Right ventricle myocardium superior (tissue), 1 donor: ENCODE data around the gene DPF3. TPM values are rescaled to one million over a fixed set of nuclear protein-coding genes. Genes with fewer than 3 reads are reported as not detected.
A peak's percentile ranks its signal among the peaks of the same experiment; 100 is the strongest.

Experiments
- ATAC-seq: fragments of 200-7000 bp; cut with Tn5 transposase; one replicate; pipeline ENCODE4 v1.9.1; 2020; ENCODE audit warnings: mild to moderate bottlenecking; ENCODE audit not compliant: poor library complexity
- DNase-seq: peaks from one replicate; pipeline ENCODE4 v3.0.0-alpha.2; 2020
- intact Hi-C: fragments of 100-400 bp; cut with DNase I; formaldehyde crosslinking; loops from one replicate; pipeline ENCODE4 v1.11.2; 2022
- total RNA-seq: library from RNA; stranded (reverse); fragmentation: NEBNext Ultra II Directional; extraction: Animal tissue kit (Norgen Biotek cat#: 25700); gene quantifications from one replicate; pipeline ENCODE4 v1.2.1, GENCODE V29; 2021
- donor health status: DM: no; HTN: yes; CAD: no; lungs with severe emphysema.

Gene DPF3
- total RNA-seq, 1 donor from 2014 or later = 25.0 TPM

DNA sequence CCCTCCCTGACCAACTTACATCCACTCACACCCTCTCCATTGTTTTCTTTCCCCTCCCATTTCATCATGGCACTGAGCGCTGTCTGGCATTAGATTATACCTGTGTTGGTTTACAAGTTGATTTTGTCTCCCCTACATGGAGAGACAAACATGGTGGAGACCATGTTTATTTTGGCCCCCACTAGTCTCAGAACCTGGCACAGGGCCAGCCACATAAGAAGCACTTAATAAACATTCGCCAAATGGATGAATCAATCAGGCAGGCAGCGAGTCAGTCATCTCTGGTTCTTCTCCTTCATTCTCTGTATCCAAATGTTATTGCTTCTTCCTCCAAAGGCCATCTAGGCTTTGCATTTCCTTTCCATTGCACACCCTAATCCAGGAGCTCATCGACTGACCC is 177.4 kb downstream of the DPF3 start:
- no peak for DNase-seq
- intact Hi-C loops = no loop called here
- no peak for ATAC-seq

DNA sequence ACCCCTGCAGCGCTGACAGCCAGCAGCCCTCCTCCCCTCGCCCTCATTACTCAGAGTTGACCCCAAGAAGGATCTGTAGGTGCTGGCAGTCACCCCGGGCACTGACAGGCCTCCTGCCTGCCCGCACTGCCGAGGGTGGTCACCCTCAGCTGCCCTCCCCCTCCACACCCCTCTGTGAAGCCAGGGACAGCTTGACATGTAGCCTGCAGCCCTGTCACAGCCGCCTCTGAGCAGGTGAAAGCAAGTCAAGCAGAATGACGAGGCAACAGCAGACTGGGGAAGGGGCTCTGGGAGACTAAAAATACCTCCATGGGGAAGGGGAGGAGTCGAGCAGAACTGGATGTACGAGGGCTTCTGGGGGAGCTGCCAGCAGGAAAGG is 178.1 kb downstream of the DPF3 start:
- DNase-seq (peak; percentile 82), ATAC-seq (peak; percentile 83)
- intact Hi-C loops = no loop called here

DNA sequence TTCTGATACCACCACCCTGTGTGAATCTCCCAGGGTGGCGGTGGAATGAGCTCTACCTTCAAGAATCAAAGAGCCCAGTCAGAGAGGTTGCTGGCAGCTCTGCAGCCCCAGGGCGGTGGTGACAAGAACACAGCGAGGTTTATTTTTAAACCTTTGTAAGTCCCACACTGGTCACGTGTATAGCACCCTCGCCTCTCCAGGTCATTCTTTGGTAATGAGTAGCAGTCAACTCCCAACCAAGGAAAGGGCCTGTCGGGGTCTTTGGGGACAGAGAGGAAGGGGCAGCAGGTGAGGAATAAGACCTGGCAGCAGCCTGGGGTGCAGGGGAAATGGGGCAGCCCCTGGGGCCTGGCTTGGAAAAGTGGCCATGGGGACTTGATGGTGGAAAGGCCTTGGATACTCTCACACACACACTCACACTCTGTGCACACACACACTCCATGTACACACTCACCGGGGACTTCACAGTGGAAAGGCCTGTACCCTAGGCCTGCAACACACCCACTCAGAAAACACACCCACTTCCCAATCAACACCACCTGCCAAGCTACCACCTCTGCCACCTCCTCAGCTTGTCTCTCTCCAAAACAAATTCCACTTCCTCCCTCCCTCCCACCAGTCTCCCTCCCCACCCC is 178.6 kb downstream of the DPF3 start:
- intact Hi-C loops = no loop called here
- DNase-seq (peak; percentile 65), ATAC-seq (peak; percentile 88)

DNA sequence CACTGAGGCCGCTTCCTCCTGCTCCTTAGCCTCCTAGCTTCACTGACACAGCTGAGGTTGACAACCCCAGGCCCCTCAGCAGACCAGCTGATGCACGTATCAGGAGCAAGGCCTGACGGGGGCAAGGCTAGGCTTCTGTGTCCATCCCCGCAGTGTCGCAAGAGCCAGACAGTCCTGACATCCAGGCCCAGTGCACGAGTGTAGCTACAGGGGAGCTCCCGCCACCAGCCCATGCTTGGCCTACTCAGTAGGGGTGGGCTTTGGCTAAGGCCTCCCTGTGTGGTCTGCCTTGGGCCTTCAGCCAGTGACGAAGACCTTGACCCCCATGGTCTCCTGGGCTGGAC is 179.1 kb downstream of the DPF3 start:
- DNase-seq (peak; percentile 54), ATAC-seq (peak; percentile 52)
- intact Hi-C loops = no loop called here

DNA sequence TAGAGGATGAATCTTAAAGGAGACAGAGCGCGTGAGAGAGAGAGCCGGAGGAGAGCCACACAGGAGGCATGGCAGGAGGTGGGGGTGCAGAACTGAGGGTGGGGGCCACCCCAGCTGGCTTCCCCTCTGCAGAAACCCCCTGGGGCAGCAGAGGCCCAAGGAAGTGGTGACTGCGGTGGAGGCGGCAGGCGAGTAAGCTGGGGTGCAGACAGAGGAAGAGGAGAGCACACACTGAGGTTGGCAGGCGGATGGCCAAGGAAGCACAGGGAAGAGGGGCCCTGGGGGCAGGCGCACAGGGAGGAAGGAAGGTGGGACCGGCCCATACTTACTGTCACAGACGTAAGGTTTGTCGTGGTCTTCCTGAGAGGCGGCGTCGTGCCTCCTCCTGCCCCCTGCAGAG is 179.8 kb downstream of the DPF3 start:
- DNase-seq (no peak), ATAC-seq (no peak)
- intact Hi-C loops = no loop called here

DNA sequence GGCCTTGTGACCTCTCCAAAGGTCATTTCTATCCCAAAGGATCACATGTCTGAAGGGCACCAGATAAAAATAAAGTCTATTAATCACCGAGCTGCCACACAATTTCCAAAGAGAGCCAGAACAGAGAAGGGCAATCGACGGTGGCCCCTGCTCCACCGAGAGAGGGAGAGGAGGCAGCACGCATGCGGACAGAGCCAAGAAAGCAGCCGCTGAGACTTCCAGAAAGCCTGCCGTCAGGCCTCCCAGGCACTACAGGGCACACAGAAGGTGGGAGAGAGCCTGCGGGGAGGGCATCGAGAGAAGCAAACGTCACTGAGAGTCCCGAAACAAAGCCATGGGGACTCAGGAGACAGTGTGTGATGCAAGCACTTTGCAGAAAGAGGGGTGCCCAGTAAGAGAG is 182.0 kb downstream of the DPF3 start:
- DNase-seq (no peak), ATAC-seq (no peak)
- intact Hi-C loops = no loop called here

DNA sequence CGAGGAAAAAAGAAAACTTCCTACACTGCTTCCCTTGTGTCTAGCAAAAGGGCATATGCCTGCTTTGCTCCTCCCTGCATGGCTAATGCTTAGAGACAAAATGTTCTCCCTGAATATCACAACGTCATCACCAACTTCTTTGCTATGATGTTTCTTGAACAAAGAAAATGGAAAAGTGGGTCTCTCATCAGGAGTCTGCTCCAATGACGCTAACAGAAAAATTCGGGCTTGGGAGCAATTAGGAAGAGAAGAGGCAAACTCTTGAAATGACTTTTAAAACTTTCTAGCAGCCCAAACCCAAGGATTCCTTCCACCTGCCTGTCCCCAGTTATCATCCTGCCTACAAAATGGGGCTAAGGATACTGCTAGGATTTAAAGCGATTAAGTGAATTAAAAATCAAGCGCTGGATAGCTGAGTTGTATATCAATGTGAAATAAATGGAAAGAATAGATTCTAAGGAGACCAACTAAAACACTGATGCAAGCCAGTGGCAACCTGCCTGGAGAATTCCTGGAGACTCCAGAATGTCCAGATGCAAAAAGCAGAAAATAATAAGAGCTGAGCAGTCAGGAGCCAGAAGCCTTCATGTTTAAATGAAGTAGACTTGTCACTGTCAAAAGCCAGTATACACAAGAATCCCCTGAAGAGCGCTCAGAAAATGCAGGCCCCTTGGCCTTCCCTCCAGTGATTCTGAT is 183.8 kb downstream of the DPF3 start:
- intact Hi-C loops = no loop called here
- DNase-seq (no peak), ATAC-seq (no peak)

DNA sequence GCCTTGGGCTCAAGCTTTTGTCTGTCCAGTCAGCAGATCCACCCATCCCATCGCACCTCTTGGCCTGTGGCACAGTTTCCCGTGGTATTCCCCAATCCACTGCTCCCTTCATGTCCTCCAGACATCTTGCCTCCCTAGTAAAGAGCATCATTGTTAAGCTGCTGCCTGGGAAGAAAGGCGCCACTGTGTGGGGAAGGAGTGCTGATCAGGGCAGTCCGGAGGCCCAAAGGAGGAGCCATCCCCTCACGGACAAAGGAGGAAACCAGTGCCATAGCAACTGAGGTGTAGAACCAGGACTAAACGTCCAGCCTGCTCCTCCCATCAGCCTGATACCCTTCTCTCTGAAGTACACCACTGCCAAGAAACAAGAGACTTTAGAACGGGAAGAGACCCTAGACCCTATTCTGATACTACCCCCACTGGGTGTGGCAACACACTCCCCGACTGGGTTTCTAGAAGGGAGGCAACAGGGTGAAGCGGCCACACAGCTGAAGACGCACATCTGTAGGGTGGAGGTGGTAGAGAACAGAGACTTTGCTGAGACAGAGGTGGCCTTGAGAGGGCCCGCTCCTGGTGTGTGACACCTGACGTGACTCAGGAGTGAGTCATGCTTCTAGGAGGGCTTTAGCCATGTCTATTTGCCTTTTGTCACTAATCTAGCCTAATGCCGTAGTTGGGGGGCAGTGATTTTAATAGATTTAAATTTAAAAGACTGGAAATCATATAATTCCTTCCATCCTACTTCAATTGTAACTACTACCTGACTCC is 185.0 kb downstream of the DPF3 start:
- intact Hi-C loops = no loop called here
- ATAC-seq (no peak), DNase-seq (no peak)

DNA sequence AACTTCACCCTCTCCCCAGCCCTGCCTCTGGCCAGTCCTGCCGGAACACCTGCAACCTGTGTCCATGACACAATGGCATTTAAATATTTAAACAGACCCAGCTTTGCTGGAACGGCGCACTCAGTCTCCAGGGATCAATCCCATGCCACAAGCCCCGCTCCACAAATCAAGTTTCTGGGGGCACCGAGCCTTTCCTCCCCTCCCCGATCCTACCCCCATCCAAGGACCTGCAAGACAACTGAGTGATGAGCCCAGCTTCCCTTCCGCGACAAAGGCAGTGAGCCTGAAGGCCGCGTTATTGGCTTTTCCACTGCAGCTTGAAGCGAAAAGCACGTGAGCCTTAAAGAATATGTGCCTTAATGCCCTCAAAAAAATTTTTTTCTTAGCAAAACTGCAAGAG is 185.7 kb downstream of the DPF3 start:
- ATAC-seq (no peak), DNase-seq (no peak)
- intact Hi-C loops = no loop called here

DNA sequence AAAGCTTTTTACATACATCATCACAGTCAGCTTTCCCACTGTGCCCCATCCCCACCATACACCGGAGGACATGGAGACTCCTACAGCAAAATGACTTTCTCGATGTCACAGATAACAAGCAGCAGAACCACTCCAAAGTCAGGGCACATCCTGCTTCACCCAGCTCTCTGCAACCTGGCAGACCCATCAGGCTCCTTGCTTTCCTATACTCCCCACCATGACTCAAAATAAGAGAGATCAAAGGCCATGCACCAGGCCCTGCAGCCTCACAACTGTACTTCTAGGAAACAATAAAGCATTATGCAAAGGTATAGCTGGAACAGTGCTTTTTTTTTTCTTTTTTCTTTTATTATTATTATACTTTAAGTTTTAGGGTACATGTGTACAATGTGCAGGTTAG is 187.4 kb downstream of the DPF3 start:
- DNase-seq (no peak), ATAC-seq (no peak)
- intact Hi-C loops = no loop called here

DNA sequence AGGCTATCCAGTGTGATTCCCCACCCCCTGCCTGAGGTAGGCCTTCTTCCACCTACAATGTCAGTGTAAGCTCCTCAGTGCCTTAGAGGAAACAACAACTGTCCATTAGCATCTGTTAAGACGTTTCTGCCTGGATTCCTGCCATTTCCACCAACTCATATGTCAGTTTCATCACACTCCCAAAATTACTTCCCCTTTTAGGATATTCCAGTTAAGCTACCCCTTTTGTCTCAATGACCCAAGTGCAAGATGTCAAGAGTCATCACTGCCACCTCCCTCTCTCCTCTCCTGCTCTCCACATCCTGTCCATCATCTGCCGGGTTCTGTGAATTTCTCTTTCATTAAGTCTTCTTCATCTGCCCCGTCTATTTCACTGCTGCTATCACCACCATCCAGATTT is 189.4 kb downstream of the DPF3 start:
- DNase-seq (no peak), ATAC-seq (no peak)
- intact Hi-C loops = no loop called here

DNA sequence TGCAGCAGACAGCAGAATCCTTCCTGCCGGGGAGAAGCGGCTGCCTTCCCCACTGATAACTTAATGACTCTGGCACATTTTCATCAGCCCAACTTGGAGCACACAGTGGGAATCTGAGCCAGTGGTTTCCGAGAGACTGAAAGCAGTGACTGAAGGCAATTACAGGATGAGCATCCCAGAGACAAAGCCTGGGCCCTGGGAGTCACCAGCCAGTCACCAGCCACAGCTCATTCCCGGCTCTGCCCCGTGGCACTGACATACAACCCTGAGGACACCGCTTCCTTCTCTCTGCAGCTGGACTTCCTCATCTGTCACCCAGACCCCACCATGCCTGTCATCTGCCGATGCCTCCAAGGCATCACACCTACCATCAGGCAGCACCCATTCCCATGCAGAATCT is 192.3 kb downstream of the DPF3 start:
- intact Hi-C loops = no loop called here
- DNase-seq = peak; percentile 60
- peak; percentile 76 for ATAC-seq

DNA sequence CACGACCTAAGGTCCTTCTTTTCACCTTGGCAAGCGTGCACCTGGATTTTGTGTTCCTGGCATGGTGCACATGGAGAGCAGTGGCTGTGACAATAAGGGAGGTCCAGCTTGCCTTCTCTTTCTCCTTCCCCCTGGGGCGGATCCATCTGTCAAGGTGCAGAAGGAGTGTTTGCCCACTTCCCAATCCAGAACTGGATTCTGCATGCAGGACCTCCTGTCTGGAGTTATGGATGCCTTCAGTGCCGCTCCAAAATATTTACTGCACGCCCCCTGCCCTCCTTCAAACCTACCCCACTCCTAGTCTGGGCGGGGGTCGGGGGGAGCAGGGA is 192.7 kb downstream of the DPF3 start:
- intact Hi-C loops = no loop called here
- DNase-seq (no peak), ATAC-seq (peak; percentile 3)

DNA sequence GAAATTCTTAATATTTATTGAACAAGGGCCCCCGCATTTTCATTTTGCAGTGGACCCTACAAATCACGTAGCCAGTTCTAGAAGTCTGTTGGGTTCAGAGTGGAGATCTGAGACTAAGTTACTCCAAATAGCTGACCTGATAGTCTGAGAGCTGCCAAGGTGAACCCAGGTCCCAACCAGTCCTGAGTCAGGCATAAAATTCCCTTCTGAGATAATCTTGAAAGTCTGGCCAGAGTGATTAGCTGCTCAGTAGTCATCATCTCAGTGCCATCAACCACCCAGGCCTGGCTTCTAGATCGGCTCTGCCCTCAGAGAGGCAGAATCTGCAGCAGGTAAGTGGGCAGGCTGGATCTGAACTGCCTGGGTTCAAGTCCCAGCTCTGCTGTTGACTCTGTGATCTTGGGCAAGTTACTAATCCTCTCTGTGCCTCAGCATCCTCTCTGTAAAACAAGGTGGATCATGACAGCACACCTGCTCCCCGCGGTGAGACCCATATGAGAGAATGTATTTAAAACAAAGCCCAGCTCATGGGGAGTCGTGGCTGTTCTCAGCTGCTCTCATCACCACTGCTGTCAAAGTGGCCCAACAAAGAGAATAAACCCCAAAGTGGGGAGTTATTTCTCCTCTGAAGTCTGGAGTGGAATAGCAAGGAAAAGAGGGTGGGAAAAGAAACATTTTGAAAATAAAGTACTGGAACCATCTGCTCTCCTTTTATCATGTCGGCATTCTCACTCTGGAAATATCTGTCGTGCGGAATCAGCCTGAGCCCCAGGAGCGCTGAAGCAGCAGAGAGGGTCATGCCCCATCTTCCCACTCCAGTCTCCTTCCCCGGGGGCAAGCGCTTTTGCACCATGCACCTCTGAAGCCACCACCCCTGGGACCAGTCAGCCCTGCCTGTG is 193.3 kb downstream of the DPF3 start:
- no peak for DNase-seq
- intact Hi-C loops = no loop called here

DNA sequence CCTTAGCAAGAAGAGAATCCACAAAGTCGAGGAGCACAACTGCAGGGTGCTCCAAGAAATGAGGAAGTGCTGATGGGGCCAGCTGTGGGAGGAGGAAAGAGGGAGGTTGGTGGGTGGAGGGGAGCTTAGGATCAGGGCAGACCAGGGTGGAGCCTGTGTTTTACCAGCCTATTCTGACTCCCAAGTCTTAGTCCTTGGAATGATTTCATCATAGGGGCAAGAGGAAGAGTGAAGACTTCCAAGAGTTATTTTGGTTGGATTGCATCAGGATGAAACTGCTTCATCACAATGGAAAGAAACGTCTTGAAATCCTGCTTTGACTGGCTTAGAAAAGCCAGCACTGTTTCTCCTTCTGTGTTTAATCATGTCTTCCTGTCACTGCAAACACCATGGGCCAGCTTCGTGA is 194.0 kb downstream of the DPF3 start:
- ATAC-seq (peak; percentile 51), DNase-seq (peak; percentile 58)

More for the DNA sequence above, 193.3 kb downstream of the DPF3 start:
- ATAC-seq = no peak

DNA sequence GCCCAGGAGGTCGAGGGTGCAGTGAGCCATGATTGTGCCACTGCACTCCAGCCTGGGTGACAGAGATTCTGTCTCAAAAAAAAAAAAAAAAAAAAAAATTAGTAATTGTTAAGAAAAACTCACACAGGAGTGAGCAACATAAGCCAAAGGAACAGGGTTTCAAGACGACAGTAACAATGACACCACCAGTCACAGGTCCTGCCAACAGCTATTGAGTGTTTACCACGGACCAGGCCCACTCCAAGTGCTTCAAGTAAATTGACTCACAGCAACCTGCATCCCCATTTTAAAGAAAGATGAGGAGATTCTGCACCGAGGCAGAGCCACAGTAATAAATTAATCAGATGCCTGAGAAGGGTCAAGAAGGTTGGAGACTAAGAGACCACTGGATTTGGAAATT is 194.5 kb downstream of the DPF3 start:
- no peak for DNase-seq
- intact Hi-C loops = no loop called here
- ATAC-seq = no peak

More for the DNA sequence above, 194.0 kb downstream of the DPF3 start:
- intact Hi-C loops = no loop called here

DNA sequence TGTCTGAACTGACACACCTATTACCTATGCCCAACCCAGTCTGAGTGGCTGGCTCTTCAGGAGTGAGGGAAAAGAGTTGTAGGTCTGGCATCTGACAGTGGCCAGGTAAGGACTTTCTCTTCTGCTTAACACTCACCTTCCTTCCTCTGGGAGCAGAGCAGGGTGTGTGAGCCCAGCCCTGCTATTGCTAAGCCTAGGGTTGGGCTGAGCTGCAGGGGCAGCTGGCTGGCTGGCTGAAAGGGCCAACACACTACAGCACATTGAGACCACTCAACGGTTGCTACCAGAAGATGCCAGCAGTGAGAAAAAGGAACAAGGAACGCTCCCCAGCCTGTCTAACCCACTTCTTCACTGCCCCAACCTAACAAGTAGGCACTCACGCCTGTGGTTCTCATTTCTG is 201.2 kb downstream of the DPF3 start:
- intact Hi-C loops = no loop called here
- DNase-seq = no peak
- peak; percentile 64 for ATAC-seq

DNA sequence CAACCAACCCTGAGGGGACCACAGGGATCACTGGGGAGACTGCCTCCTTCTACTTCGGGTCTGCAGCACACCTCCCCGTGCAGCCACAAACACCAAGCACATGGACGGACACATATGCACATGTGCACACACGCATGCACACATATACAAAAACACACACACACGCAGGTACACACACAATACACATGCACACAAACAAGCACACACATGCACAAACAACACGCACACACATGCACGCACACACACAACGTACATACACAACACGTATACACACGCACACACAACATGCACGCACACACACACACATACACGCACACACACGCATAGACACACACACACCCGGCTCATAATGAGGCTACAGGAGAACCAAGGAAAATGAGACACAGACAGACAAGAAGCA is 203.6 kb downstream of the DPF3 start:
- DNase-seq (no peak), ATAC-seq (no peak)
- intact Hi-C loops = no loop called here

DNA sequence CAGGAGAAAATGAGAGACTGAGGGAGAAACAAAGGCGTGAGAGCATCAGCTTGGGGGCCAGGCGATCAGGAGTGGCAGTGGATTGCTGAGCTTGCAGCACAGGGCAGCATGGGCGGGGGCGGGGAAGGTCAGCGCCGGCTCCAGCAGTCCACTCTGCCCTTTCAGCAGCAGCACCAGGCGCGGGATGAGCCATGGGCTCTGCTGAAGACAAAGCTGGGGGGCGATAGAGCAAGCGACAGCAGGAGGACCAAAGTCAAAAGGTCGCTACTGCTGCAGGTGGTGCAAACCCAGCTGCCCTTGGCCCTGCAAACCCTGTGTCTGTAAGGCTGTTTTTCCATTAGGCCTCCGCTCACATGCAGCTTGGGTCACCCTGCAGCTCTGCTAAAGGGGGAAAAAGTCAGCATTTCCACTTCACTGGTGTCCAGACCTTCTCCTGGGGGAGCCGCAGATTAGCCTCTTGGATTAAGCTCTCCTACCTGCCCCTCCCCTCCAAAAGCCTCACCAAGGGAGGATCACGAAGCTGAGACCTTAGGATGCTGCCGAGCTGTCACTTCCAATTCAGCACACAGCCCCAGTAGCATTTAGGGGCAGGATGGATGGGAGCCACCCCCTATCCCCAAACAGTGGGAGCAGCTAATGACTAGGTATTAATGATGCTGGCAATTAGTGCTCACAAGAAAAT is 204.8 kb downstream of the DPF3 start:
- intact Hi-C loops = no loop called here
- no peak for DNase-seq
- no peak for ATAC-seq
